CD1c-positive myeloid dendritic cell (primary cell): ENCODE measurements around the gene GJC1.

Experiments
- DNase-seq: peaks from one replicate; pipeline ENCODE4 v3.0.0-alpha.2; 2016; ENCODE audit errors: extremely low spot score

GJC1 gene

DNA sequence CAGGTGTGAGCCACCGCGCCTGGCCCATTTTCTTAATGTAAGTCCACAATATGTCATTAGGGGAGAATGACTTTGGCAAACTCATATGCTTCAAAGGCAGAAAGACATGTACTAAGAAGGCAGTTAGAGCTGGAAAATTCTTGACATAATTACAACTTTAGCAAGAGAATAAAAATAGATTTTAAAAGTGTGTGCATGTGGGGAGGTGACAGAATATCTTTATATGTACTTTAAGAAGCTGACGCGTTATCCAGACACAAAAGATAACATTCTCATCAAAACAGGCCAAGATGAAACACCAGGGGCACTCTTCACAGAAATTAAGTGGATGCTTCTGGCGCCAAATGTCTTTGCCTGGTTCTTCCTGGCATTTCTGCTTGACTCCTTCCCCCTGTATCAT is 28.2 kb downstream of the GJC1 start:
- DNase-seq, result no peak

GRCh38 chr17:44798356-44798755 is 31.7 kb downstream of the GJC1 start:
- no peak for DNase-seq

DNA sequence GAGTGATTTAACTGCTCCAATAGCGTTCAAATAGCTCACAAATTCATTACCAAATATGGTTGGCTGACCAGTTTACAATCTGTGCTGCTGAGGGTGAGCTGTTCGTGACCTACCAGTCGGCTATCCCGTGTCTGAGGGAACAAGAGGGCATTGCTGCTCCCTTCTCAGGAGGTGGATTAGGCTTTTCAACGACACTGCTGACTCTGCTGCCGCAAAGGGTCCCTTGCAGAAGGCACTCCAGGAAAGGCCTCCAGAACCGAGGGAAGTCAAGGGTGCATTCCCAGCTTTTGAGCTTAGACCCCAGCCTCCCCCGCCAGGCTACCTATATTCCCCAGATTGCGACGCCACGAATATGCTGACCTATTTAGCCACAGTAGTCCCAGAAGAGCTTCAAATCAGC is 32.3 kb downstream of the GJC1 start:
- DNase-seq, result no peak

DNA sequence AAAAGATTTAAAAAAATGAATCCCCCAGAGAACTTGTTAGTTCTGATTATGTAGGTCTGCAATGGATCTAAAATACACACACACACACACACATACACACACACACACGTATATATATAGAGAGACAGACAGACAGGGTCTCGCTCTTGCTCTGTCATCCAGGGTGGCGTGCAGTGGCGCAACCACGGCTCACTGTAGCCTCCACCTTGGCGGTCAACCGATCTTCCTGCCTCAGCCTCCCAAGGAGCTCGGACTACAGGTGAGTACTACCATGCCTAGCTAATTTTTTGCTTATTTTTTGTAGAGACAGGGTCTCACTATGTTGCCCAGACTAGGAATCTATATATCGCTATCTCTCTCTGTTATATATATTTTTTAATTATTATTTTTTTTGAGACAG is 33.4 kb downstream of the GJC1 start:
- DNase-seq, result no peak

GRCh38 chr17:44795928-44796327 is 34.2 kb downstream of the GJC1 start:
- DNase-seq, result no peak

DNA sequence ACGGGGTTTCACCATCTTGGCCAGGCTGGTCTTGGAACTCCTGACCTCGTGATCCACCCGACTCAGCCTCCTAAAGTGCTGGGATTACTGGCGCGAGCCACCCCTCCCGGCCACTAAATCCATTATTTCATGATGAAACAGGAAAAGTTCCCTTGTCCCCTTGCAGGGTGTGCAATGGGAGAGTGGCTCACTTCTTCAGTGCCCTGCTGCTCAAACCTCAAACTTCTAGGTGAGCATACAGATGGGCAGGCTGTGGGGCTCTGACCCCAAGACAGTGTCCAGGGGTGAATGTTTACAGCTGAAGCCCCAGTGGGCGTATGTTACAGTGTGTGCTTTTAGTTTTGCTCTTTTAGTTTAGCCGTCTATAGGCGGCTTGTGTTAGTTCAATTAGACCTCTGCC is 34.7 kb downstream of the GJC1 start:
- no peak for DNase-seq

DNA sequence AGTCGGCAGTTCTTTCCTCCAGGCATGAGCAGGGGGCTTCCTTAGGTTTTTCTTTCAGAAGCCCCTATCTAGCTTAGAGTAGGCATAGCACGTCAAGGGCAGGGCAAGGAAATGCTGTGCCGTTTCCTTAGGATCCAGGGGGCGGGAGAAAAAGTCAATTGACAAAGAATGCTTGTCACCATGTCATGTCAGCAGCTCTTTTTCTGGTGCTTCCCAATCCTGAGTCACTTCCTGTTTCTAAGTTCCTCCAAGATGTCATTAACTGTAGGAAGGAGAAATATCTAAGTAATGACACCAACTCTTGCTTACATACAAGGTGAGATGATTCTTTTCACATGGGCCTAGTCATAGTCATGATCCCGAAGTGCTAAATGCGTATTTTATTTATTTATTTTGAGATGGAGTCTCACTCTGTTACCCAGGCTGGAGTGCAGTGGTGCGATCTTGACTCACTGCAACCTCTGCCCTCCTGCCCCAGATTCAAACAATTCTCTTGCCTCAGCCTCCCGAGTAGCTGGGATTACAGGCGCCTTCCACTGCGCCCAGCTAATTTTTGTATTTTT is 35.2 kb downstream of the GJC1 start:
- DNase-seq, result peak; percentile 90

DNA sequence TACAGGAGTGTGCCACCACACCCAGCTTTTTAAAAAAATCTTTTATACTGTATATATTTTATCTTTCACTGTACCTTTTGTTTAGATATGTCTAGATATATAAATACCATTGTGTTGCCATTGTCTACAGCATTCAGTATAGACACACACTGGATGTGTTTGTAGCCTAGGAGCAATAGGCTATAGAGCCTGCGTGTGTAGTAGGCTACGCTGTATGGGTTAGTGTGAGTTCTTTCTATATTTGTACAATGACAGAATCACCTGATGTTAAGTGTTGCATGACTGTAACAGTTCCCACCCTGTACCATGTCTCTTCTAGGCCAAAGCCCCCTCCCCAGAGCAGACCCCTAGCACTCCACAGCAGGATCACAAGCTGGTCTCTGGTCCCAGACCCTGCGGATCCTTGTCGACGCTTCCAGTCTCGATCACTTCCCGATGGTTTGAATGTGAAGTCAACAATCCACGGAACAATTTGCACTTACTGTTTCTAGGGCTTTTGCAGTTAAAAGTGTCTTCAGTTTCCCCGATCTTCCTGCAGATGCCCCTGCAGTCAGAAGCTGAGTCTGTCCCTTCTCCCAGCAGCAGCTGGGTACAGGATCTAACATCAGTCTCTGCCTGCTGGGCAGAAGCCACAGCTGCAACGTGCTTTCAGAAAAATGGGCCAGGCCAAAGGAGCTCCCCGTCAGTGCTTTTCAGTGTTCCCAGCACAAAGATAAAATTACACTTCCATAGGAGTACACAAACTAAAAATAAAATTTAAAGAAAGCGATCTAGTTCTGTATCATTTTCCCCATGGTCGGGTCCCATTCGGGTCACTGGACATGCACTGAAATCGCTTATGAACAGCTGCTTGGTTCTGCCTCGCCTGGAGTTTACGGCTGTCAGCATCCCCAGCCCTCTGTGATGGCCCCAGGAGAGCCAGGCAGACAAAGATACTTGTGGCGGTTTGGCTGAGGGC is 35.9 kb downstream of the GJC1 start:
- DNase-seq, result no peak

DNA sequence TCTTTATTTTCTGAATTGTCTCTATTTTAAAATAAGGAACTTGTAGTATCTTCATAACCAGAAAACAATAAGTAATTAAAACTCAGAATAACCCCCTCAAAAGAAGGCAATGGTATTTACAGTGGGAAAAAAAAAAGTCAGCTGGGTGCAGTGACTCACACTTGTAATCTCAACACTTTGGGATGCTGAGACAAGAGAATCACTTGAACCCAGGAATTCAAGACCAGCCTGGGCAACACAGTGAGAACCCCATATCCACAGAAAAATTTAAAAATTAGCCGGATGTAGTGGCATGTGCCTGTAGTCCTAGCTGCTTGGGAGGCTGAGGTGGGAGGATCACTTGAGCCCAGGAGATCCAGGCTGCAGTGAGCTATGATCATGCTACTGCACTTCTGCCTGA is 37.8 kb downstream of the GJC1 start:
- DNase-seq, result no peak

GRCh38 chr17:44788139-44788538 is 41.9 kb downstream of the GJC1 start:
- no peak for DNase-seq

- DNase-seq, result no peak
Measured at GRCh38 chr17:44787271-44787940, 42.7 kb downstream of the GJC1 start.

GRCh38 chr17:44786551-44787081 is 43.5 kb downstream of the GJC1 start:
- DNase-seq, result no peak

DNA sequence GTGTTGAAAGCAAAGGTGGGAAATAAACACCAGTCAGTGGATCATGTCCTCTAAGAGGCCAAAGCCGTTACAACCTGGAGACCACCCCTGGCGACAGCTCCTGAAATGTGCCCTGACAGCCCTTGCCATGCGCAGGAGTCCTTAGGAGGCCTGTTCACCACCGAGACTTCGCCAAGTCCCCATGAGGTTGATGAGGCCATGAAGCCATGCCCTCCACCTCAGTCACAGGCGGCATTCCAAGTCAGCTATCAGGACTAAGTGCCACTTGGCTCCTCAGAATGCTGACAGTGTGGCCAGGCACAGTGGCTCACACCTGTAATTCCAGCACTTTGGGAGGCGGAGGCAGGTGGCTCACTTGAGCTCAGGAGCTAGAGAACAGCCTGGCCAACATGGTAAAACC is 44.2 kb downstream of the GJC1 start:
- DNase-seq, result no peak

DNA sequence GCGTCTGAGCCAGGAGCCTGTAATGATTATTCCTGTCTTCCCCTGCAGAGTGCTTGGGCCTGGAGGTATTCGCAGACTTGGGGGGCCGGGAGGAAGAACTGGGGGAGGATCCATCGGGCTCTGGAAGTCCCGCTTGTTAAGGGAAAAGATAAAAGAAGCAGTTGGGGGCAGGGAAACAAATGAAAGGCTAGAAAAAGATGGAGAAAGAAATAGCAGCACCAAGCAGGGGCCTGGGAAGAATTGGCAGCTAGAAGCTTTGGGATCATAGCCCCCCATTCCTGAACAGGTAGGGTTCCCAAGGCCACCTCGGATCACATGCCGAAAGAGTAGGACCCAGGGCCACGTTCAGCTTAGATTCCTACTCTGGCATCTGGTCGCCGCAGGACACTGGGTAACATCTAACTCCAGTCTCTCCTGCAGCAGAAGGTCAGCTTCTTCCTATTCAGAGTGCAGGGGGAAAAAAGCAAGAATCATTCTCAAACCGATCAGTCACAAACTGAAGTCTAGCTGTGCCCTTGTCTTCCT is 47.7 kb downstream of the GJC1 start:
- DNase-seq, result no peak

DNA sequence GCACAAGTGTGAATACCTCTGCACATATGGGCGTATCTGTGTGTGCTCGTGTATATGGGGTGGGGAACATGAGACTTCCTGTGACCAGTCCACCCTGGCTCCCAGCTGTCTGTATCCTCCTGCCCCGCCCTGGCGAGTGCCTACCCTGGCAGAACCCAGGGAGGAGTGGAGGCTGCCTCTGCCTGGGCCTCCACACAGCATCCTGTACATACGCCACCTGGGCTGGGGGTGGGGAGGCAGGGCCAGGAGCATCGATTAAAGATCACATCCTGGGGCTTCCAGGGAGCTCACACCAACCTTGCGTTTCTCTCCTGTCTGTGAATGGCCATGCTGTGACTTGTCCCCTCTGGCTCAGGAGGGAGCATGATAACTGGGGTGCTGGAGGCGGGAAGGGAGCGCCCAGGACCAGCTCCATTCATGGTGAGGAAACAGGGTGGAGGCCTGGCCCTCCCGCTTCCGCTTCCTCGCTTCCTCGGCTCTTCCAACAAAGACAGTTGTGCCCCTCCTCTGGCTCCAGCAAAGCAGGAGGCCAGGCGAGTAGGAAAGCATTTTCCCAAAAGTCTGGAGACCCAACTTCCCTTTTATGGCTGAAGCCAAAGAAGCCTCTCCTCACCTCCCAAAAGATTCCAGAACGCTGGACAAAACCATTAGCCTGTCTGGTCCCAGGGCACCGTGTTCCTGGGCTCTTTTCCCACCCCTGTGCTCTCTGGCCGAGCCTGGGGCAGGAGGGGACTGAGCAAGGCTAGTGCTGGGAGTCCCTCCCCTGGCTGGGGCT is 48.3 kb downstream of the GJC1 start:
- DNase-seq, result no peak

DNA sequence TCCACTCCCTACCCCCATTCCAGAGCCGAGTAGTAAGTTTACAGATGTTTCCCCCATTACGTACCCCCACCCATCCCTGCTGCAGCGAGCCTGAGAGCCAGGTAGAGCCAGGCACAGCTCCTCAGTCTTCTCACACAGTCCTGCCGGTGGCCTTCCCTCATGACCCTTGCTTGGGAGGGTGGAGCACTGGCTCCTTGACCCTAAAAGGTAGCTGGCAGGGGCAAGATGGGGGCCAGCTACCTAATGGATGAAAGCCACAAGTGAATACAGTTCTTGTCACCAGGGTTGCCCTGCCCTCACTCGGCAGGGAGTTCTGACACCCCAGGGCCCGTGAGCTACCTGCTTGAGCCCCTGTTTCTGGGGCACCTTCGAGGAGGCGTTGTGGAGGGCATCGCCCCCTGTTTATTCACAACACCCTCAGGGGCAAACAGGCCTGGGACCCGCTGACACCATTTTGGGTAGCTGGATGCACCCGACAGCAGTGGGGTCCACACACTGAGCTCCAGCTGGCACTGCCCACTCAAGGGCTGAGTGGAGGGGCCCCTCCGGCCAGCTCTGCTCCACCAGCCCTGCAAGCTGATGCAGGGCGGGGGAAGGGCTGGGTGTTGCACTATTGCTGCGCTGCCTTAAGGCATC is 49.1 kb downstream of the GJC1 start:
- no peak for DNase-seq

DNA sequence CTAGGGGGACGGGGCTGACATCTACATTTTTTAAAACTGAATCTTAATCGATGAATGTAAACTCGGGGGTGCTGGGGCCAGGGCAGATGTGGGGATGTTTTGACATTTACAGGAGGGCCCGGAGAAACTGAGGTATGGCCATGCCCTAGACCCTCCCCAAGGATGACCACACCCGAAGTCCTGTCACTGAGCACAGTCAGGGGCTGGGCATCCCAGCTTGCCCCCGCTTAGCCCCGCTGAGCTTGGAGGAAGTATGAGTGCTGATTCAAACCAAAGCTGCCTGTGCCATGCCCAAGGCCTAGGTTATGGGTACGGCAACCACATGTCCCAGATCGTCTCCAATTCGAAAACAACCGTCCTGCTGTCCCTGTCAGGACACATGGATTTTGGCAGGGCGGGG is 49.9 kb downstream of the GJC1 start:
- DNase-seq, result no peak

DNA sequence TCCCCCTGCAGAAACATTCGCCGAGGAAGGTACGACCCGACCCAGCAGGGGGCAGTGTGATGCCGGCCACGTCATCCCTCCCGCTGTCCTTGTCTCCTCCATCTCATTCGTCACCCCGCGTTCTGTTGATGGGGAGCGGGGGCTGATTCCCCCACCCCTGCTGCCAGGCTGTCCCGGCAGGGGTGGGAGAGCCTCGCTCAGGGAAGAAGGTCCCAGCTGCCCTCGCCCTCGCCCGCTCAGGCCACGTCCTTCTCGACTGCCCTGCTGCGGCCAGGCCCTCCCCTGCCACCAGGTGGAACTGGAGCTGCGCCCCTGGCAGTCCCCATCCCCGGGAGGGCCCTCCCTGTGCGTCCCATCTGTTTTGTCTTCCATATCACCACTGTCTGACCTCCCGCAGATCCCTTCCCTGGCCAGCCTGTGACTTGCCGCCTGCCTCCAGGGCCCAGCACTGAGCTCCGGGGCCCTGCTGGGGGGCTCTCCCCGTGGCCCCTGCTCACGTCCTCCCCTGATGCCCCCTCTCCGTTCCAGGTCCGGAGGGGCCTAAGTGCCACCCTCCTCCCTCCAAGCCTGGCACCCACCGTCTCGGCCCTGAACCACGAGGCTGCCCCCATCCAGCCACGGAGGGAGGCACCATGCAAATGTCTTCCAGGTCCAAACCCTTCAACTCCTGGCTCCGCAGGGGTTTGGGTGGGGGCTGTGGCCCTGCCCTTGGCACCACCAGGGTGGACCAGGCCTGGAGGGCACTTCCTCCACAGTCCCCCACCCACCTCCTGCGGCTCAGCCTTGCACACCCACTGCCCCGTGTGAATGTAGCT is 50.7 kb downstream of the GJC1 start:
- DNase-seq, result peak; percentile 82

- no peak for DNase-seq
Measured at GRCh38 chr17:44778656-44779210, 51.4 kb downstream of the GJC1 start.
